Endometrial microvascular endothelial cells (primary cell): Measurements from ENCODE around the gene MIDN. TPM values are rescaled to one million over a fixed set of nuclear protein-coding genes. Genes with fewer than 3 reads are reported as not detected.

Experiments
- in situ Hi-C: cut with HindIII; loops from 2 replicates; pipeline ENCODE4 v1.10.0; 2017; ENCODE audit warnings: low sequenced_read_pairs, low pct_unique_long_range_greater_than_20kb; ENCODE audit errors: inconsistent ontology term
- total RNA-seq: library from RNA; depleted of rRNA; stranded (reverse); fragments of >200 nt; gene quantifications from one replicate; pipeline ENCODE4 v1.2.3, GENCODE V29; 2015; ENCODE audit errors: inconsistent ontology term

The MIDN gene
- total RNA-seq, 1 donor from 2014 or later, result 13.8 TPM

DNA sequence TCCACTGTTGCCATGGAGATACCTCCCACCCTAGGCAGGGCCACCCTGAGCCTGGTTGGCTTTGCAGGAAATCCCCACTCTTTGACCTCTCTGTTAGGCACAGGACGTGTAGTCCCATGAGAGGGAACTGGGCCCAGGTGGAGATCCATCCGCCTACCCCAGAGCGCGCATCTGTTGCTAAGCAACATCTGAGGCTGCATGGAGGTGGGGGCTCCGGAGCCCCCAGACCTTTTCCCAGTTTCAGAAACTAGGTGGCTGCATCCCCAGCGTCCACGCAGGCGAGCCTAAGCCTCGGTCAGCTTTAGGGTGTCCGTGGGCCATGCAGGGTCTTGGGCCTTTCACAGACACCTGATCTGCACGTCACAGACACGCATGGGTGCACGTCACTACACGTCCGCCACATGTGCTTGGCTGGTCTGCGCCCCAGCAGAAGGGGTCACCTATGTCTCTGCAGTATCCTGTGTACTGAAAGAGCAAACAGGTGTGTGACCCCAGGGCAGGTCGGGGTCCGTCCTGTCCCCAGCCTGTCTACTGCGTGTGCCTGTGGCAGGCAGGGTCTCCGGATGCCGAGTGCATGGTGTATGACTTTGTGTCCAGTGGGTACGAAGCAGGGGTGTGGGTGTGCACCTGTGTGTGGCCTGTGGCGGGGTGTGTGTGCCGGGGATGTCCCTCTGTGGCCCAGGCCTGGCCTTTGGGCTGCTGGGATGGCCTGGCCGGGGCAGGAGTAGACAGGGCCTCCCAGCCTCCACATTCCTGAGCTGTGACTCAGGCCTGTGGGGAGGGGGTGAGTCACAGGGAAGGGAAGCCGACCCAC, 16.6 kb downstream of the MIDN start:
- in situ Hi-C loops, result no loop called here

DNA sequence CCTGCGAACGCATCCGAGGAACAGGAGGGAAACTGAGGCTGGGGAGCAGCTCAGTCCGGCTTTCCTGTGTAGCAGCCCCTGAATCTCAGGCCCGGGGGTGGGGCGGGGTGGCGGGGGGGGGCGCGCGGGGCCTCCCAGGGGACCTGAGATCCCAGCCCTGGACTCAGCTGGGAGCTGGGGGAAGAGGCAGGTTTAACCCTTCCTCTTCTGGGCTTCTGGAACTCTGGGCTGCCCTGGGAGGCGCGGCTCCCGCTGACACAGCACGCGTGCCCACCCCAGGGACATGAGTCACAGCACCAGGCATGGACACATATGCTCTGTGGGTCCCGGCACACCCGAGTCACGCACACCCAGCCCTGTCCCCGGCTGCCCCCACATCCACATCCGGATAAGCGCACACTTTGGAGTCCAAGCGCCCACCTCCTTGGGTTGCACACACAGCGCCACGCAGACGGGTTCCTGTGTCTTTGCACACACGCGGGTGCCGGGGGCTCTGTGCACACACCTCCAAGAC, 17.3 kb downstream of the MIDN start:
- in situ Hi-C loops, result no loop called here

- in situ Hi-C loops, result no loop called here
These were observed 17.9 kb downstream of the MIDN start for GRCh38 chr19:1266129-1266915.

DNA sequence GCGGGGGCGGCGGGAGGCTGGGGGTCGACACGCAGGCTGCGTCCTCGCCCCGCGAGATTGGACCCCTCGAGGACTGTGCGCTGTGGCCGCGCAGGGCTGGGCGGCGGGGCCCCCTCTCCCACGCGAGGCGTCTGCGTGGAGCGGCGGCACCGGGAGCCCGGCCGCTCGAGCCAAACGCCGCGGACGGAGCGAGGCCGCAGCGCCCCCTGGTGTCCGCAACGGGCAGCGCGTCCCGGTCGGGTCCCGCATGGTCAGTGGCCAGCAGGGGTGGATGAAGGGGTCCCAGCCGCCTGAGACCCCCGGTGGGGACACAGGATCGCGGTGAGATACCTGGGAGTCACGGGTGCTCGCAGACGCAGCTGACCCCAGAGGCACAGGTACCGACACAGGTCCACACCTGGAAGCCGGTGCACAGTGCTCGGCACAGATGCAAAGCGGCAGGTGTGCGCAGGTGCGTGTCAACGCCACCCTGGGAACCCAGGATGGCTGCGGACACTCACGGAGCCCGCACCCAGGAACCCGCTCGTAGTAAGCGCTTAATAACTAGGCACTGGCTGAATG, 18.6 kb downstream of the MIDN start:
- in situ Hi-C loops, result no loop called here

DNA sequence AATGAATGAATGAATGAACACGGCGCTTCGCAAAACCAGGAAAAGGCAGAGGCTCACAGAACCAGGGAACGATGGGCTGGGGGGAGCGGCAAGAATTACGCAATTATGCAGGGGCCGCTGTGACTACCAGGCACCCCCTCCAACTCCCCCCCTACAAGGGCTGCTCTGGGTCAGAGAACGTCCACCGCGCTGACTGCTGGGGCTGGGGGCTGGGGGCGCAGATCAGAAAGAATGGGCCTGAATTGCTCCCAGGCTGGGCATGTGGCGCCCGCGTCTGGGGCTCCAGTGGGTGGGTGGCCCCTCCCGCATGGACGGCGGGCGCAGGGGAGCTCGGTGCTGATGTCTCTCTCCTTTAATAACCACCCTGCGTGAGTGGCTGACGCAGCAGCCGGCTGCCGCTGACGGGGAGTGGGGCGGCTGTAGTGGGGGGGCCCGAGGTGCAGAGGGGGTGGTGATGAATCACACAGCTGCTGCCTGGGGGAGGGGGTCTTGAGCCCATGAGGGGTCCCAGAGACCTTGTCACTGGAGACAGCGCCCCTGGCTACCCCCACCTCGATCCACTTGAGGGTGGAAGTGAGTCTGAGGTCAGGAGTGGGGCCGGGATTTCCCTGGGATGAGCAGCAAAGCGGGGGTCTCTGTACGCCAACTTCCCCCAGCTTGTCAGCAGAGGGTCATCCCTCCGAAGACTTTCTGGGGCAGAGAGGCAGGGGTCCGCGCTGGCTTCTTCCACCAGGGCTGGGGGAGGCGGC, 19.3 kb downstream of the MIDN start:
- in situ Hi-C loops, result no loop called here

GRCh38 chr19:1268226-1269064, 20.1 kb downstream of the MIDN start:
- in situ Hi-C loops, result no loop called here

GRCh38 chr19:1269065-1269477, 20.7 kb downstream of the MIDN start, which contains the start of gene CIRBP:
TSS of gene CIRBP (plus strand) at chr19:1269332. CDS start at chr19:1270934, 1,602 bp downstream.
- in situ Hi-C loops, result no loop called here

- in situ Hi-C loops, result no loop called here
These were observed 21.3 kb downstream of the MIDN start for GRCh38 chr19:1269478-1270212.

GRCh38 chr19:1270213-1270853, 21.9 kb downstream of the MIDN start:
- in situ Hi-C loops, result no loop called here

GRCh38 chr19:1270854-1271527, 22.6 kb downstream of the MIDN start:
- in situ Hi-C loops, result no loop called here

DNA sequence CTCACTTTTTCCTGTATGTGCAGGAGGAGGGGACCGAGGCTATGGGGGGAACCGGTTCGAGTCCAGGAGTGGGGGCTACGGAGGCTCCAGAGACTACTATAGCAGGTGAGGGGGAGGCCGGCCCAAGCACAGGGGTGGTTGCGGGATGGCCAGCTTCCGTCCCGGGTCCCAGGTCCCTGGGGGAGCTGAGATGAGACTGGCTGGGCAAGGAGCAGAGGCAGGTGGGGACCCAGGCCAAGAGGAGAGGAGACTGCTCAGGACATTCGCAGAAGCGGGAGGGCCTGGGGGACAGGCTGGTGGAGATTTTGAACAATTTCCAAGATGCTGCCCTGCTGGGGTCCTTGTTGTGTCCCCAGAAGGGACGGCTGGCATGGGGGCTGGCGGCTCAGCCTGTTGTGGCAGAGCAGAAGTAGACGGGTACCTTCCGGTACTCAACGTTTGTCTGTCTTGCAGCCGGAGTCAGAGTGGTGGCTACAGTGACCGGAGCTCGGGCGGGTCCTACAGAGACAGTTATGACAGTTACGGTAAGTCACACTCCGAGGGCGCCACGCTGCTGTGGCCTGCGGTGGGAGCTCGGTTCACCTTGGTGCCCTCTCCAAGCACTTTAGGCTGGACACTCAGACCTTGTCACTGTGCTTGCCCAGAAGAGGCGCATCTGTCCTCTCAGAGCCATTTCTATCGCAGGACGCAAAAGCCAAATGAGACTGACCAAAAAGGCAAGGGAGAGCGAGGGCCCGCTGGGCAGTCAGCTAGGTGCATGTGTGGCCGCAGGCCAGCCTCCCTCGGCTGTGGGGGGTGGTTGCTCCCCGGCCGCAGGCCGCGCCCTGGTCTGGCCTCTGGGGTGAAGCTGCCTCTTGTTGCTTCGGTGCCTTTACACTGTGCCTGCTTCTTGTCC, 23.4 kb downstream of the MIDN start:
- in situ Hi-C loops, result no loop called here

DNA sequence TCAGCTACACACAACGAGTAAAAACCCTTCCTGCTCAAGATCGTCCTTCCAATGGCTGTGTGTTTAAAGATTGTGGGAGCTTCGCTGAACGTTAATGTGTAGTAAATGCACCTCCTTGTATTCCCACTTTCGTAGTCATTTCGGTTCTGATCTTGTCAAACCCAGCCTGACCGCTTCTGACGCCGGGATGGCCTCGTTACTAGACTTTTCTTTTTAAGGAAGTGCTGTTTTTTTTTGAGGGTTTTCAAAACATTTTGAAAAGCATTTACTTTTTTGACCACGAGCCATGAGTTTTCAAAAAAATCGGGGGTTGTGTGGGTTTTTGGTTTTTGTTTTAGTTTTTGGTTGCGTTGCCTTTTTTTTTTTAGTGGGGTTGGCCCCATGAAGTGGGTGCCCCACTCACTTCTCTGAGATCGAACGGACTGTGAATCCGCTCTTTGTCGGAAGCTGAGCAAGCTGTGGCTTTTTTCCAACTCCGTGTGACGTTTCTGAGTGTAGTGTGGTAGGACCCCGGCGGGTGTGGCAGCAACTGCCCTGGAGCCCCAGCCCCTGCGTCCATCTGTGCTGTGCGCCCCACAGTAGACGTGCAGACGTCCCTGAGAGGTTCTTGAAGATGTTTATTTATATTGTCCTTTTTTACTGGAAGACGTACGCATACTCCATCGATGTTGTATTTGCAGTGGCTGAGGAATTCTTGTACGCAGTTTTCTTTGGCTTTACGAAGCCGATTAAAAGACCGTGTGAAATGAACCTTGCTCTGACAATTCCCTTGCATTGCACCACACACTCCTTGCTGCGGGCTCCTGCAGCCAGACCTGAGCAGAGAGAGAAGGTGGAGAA, 24.3 kb downstream of the MIDN start:
- in situ Hi-C loops, result no loop called here

- in situ Hi-C loops, result no loop called here
These were observed 25.1 kb downstream of the MIDN start for GRCh38 chr19:1273263-1274041.
